HEK293T (cell line): ENCODE measurements around the gene KIAA0930.

ENCODE experiments used
- CTBP1 ChIP-seq: fragments of 450-650 bp; IDR thresholded peaks from 2 replicates; pipeline ENCODE4 v1.6.1; 2016; ENCODE audit warnings: borderline replicate concordance
- ELF4 ChIP-seq: fragments of 450-650 bp; IDR thresholded peaks from 2 replicates; pipeline ENCODE4 v1.6.1; 2017; ENCODE audit warnings: antibody characterized with exemption
- FOXA1 ChIP-seq: fragments of 450-650 bp; IDR thresholded peaks from 2 replicates; pipeline ENCODE4 v1.6.1; 2016; ENCODE audit warnings: mild to moderate bottlenecking
- FOXM1 ChIP-seq: fragments of 450-650 bp; IDR thresholded peaks from 2 replicates; pipeline ENCODE4 v1.6.1; 2017; ENCODE audit warnings: mild to moderate bottlenecking, borderline replicate concordance
- L3MBTL2 ChIP-seq: fragments of 450-650 bp; conservative IDR thresholded peaks from 2 replicates; pipeline ENCODE4 v1.6.1; 2016; ENCODE audit warnings: mild to moderate bottlenecking
- SUZ12 ChIP-seq: fragments of 450-650 bp; IDR thresholded peaks from 2 replicates; pipeline ENCODE4 v1.6.1; 2016; ENCODE audit warnings: mild to moderate bottlenecking
- TARDBP ChIP-seq: fragments of 450-650 bp; IDR thresholded peaks from 2 replicates; pipeline ENCODE4 v1.6.1; 2016
- ZNF384 ChIP-seq: fragments of 450-650 bp; IDR thresholded peaks from 2 replicates; pipeline ENCODE4 v1.6.1; 2016

- no peak for TF ChIP-seq ZNF384
- TF ChIP-seq FOXA1: no peak
- no peak for TF ChIP-seq FOXM1
- TF ChIP-seq ELF4: no peak
- TF ChIP-seq TARDBP: no peak
- no peak for TF ChIP-seq CTBP1
- no peak for TF ChIP-seq L3MBTL2
- TF ChIP-seq SUZ12: no peak
Observed at GRCh38 chr22:45227645-45228400, 12.9 kb downstream of the KIAA0930 start.
